Spleen (tissue), 7 donors: ENCODE results near the gene BID.

ENCODE experiments used
- CTCF ChIP-seq, 11 experiments: fragments of 200-600 bp in 7 of 11; fragments of 450-650 bp in 4 of 11; sonication (generic) in 4 of 11; IDR thresholded peaks in 8 of 11; conservative IDR thresholded peaks in 3 of 11; 1 replicate in 7 of 11; 2 replicates in 4 of 11; pipeline versions ENCODE4 v1.4.0 to v1.8.0; 2016 to 2021; ENCODE audit warnings: antibody characterized with exemption in 11 of 11, inconsistent platforms in 4 of 11, mild to moderate bottlenecking in 1 of 11
- POLR2A ChIP-seq, 3 donors: fragments of 450-650 bp; IDR thresholded peaks; one replicate each; pipeline ENCODE4 v1.5.1; 2017; ENCODE audit warnings: antibody characterized with exemption in 3 of 3, mild to moderate bottlenecking in 1 of 3
- POLR2AphosphoS5 ChIP-seq, 3 donors: sonication (generic); formaldehyde crosslinking; IDR thresholded peaks; one replicate each; pipeline ENCODE4 v1.5.1; 2017; ENCODE audit warnings: antibody characterized with exemption in 3 of 3
- donor health status: DM: no; HTN: no; CAD: no; lungs with moderate emphysema.
- donor health status: DM: no; HTN: no; CAD: no.
- donor health status: DM: no; HTN: no; CAD: no.

DNA sequence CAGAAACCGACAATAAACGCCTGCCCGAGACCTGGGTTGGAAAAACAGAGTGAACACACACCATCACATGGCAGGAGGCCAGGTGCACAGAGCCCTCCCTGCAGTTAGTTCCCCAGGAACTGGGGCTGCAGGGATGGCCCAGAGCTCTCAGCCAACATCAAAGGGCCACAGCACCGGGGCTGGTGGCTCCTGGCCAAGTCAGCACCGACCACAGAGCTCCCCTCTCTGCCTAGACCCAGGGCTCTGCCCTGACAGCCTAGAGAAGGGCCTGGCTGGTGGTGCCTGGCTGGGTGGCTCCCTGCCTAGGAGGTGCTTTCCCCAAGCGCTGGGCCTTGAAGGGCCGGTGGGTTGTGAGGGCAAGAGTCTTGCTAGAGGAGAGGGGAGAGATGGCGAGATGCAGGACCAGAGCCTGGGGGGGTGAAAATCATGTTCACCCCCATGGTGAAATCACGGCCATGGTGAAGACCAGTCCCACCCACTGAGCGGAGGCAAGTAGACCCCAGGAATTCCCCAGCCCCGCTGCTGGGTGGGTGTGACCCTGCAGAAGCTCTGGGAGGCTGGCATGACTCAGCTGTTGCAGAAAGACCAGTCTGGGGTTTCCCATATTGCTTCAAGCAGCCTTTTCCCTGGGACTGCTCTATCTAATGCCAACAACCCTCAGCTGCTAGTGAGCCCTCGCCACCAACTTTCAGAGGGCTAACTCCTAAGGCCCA is 7.2 kb upstream of the BID start:
- no peak for TF ChIP-seq CTCF (IDR thresholded peaks at IDR 0.05 in 8 of 11, conservative IDR thresholded peaks at IDR 0.05 in 3 of 11)
- no peak for TF ChIP-seq POLR2A (IDR thresholded peaks at IDR 0.05)
- peak in 1 of 3 donors; percentile 32 for TF ChIP-seq POLR2AphosphoS5 (IDR thresholded peaks at IDR 0.05)
